Stimulated activated CD4-positive, alpha-beta T cell treated with anti-CD3 and anti-CD28 coated beads, Interleukin-4, amount 100 ng/mL, for 48 hours (primary cell): Measurements from ENCODE around the gene XRN2.

Experiments
- DNase-seq, 2 donors: peaks; one replicate each; pipeline ENCODE4 v3.0.0-alpha.2; 2020; ENCODE audit warnings: low read depth in 2 of 2

The XRN2 gene, protein sequence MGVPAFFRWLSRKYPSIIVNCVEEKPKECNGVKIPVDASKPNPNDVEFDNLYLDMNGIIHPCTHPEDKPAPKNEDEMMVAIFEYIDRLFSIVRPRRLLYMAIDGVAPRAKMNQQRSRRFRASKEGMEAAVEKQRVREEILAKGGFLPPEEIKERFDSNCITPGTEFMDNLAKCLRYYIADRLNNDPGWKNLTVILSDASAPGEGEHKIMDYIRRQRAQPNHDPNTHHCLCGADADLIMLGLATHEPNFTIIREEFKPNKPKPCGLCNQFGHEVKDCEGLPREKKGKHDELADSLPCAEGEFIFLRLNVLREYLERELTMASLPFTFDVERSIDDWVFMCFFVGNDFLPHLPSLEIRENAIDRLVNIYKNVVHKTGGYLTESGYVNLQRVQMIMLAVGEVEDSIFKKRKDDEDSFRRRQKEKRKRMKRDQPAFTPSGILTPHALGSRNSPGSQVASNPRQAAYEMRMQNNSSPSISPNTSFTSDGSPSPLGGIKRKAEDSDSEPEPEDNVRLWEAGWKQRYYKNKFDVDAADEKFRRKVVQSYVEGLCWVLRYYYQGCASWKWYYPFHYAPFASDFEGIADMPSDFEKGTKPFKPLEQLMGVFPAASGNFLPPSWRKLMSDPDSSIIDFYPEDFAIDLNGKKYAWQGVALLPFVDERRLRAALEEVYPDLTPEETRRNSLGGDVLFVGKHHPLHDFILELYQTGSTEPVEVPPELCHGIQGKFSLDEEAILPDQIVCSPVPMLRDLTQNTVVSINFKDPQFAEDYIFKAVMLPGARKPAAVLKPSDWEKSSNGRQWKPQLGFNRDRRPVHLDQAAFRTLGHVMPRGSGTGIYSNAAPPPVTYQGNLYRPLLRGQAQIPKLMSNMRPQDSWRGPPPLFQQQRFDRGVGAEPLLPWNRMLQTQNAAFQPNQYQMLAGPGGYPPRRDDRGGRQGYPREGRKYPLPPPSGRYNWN

DNA sequence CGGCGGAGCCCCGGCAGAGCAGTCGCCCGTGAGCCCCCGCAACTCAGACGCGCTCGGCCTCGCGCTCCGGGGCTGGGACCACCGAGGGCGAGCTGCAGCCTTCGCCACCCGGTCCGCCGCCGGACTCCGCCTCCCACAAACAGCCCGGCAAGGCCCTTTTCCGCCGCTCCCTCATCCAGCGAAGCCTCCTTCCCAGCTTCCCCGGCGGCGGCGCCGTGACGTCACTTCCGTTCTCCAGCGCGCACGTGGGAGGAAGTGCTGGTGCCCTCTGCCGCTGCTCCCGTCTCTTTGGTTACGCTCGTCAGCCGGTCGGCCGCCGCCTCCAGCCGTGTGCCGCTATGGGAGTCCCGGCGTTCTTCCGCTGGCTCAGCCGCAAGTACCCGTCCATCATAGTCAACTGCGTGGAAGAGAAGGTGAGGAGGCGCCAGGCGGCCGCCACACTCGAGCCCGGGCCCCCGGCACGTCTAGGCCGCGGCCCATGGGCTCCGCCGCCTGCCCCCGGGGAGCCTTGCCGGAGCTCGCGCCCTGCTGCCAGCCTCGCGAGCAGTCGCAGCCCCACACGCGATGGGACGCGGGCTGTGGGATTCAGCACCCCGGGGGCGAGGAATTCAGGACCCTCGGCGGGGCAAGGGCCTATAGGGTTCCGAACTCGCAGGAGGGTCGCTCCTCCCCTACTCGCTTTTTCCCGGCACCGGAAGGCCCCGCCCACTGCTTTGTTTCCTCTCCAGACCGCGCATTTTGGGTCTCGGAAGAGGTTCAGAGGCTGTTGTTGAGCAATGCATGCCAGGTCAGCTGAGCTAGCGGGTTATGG, at the start of gene XRN2:
TSS of gene XRN2 (plus strand) at position 271 of the 811 bp plus-strand sequence. CDS start at position 339, 68 bp downstream.
- peak; percentile 96 to 97 for DNase-seq

DNA sequence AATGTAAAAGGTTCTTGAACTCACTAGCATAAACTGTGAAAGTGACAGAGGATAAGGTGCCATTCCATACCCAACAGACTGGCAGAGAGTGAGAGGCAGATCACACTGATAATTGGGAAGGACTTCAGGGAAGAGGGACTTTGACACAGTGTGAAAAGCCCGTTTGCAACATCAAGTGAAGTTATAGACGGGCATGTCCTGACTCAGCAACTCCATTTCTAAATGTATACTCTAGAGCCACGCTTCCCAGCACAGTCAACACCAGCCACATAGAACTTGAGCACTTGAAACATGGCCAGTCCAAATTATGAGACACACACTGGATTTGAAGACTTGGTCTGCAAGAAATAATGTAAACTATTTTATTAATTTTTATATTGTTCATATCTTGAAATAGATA, 45.9 kb upstream of the XRN2 start:
- no peak for DNase-seq

DNA sequence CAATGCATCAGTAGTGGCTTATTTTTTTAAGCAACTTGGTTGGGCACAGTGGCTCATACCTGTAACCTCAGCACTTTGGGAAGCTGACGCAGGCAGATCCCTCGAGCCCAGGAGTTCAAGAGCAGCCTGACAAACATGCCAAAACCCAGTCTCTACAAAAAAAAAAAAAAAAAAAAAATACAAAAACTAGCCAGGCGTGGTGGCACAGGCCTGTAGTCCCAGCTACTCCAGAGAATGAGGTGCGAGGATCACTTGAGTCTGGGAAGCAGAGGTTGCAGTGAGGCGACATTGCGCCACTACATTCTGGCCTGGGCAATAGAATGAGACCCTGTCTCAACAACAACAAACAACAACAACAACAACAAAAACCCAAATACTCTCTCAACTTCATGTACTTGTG, 44.7 kb upstream of the XRN2 start:
- DNase-seq: no peak

DNA sequence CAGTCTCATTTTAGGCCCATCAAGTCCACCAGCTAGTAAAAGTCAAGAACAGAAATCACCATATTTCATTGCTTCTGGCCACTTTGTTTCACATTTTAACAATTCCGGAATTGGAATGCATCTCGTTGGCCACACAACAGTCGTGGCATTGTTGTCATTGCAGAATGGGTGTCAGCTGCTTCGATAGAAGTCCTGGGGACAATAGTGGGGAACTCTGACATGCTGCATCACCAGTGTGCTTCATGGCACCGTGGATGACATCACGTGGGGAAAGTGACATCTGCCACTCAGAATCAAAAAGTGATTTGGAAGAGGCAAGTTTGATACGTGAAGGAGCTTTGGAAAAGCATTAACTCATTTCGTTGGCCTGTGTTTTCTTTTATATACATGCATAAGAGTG, 43.8 kb upstream of the XRN2 start:
- DNase-seq: no peak

DNA sequence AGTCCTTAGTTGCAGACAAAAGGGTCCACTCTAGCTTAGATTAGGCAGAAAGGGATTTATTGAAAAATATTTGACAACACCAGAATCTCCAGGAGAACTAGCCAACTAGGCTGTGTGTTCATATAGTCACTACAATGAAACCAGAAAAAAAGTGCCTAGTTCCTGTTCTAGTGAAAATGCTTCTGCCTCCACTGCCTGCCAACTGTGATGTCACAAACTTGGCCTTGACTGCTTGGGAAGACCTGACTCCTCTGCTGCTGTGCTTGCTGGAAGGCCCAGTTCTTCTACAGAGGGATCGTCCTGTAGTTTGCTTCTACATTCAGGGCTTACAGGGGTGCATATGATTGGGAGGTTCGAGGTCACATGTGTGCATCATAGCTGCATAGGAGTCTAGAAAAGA, 40.3 kb upstream of the XRN2 start:
- no peak for DNase-seq

DNA sequence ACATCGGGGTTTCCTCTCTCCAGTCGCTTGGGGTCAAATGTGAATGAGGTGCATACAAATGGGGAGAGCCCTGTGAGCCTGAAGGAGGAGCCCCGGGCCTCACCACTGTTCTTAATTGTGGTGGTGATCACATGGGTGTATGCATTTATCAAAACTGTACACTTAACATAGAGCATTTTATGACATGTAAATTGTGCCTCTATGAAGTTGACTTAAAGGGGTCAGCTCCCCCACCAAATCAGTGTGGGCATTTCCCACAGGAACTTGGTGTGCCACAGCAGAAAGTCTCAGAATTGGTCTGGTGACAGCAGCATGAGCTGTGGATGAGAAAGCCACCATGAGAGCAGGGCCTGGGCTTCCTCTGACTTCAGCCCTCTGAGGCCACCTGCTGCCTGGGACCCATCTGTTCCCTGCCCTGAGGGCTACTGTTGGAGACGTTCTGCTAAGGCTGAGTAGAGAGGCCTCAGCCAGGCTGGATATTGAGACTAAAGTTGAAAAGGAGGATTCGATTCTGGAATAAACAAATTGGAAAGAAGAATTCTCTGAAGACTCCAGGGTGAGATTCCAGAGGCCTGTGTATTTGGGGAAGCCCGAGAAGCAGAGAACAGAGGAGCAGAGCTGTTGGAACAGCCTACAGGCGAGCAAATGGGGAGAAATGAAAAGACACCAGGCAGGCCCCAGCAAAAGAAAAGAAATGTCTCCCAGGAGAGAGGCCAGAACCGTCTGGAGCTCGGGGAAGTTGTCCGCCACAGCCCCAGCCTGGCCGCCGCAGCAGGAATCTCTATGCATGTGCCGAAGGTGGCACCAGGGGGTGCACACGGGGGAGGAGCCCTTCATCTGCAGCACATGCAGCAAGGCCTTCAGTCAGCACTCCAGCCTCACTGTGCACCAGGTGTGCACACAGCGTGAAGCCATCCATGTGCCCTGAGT, 37.6 kb upstream of the XRN2 start:
- no peak for DNase-seq

DNA sequence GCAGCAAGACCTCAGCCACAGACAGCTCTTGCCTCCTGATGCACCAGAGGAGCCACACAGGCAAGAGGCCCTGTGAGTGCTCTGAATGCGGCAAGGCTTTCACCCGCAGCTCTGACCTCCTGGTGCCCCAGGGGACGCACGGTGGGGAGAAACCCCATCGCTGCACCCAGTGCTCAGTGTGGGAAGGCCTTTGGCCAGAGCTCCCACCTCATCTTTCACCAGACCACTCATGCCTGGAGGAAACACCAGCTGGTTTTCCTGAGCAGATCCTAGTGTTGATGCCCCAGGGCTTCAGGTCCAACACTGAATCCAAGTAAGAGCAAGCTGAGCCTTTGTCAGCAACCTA, 37.0 kb upstream of the XRN2 start:
- DNase-seq: no peak

DNA sequence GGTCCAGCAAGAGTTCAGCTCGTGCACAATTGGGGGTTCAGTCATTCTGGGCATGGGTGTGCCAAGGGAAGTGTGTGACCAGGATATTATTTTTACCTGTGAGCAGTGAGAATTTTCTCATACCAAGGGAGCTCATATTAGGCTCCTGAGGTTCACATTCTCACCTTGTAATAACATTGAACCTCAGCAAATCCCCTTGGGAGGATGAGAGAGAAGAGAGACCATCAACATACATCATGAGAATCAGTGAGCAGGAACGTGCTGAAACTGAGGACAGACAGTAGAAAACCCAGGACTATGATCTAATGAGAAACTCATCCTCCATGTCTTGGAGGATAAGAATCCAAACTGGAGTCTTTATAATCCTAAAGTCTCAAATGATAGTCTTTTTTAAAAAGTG, 33.4 kb upstream of the XRN2 start:
- no peak for DNase-seq

DNA sequence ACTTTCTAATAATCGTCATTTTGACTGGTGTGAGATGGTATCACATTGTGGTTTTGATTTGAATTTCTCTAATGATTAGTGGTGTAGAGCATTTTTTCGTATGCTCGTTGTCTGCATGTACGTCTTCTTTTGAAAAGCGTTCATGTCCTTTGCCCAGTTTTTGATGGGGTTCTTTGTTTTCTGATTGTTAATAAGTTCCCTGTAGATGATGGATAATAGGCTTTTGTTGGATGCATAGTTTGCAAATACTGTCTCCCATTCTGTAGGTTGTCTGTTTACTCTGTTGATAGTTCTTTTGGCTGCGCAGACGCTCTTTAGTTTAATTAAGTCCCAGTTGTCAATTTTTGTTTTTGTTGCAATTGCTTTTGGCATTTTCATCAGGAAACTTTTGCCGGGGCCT, 32.3 kb upstream of the XRN2 start:
- no peak for DNase-seq

DNA sequence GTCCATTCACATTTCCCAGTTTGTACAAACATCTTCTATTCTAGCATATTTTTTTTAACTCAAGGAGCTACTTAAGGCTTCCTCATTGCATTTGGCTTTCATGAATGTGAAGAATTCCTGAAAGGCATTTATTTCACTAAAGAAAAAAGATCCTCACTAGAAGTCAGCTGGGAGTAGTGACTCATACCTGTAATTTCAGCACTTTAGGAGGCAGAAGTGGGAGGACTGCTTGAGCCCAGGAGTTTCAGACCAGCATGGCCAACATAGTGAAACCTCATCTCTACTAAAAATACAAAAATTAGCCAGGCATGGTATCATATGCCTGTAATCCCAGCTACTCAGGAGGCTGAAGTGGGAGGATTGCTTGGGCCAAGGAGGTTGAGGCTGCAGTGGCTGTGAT, 30.9 kb upstream of the XRN2 start:
- DNase-seq: no peak

DNA sequence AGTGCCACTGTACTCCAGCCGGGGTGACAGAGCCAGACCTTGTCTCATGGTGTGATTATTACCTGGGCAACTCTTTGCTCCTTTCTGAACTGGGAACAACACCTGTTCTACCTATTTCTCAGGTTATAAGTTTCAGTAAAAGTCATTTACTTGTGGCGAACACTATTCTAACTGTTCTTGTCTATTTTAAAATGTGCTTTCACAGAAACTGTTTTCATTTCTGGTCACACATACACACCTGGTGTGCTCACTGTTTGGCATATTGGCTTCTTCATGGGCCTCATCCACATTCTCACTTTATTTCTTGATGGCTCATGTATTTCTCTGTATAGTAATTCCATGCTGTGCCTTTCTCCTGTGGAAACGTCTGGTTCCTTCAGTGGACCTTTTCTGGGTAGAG, 30.5 kb upstream of the XRN2 start:
- no peak for DNase-seq

DNA sequence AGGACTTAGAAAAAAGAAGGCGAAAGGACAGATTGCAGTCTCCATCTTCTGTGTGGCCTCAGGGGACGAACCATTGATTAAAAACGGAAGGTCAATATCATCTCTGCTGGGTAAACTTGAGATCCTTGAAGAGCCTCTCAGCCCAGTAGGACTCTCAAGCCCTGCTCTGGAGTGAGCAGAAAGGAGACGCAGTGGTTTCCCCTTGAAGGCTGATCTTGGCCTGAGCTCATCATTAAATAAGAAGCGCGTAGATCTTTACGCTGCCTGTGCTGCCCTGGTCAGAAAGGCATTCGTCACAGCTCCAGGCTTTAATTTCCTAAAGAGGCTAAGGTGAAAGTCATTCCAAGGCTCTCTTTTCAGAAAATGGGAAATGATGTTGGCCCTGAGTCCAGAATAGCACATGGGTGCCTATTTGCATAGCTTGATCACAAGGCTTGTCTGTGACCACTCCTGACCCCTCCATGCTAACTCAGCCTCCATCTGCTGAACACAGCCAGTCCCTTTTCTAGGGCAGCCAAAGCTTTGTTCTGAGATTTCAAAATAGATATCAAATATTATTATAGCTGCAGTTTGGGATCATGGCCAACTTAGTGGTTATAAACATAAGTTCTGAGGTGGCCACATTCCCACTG, 29.3 kb upstream of the XRN2 start:
- DNase-seq: no peak

DNA sequence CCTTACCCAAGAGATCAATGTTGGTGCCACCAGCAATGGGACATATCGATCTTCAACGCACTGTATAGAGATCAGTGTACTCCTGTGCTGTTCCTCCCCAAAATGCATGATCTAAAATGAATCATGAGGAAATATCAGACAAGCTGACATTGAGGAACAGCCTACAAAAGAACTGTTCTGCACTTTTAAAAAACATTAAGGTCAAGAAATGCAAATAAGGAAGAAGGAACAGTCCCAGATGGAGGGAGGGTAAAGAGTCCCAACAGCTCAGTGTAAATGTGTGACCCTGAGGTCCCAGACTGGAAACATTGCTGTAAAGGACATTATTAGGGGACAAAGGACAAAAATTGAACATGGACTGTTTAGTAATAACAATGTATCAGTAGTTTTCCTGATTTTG, 24.3 kb upstream of the XRN2 start:
- no peak for DNase-seq

DNA sequence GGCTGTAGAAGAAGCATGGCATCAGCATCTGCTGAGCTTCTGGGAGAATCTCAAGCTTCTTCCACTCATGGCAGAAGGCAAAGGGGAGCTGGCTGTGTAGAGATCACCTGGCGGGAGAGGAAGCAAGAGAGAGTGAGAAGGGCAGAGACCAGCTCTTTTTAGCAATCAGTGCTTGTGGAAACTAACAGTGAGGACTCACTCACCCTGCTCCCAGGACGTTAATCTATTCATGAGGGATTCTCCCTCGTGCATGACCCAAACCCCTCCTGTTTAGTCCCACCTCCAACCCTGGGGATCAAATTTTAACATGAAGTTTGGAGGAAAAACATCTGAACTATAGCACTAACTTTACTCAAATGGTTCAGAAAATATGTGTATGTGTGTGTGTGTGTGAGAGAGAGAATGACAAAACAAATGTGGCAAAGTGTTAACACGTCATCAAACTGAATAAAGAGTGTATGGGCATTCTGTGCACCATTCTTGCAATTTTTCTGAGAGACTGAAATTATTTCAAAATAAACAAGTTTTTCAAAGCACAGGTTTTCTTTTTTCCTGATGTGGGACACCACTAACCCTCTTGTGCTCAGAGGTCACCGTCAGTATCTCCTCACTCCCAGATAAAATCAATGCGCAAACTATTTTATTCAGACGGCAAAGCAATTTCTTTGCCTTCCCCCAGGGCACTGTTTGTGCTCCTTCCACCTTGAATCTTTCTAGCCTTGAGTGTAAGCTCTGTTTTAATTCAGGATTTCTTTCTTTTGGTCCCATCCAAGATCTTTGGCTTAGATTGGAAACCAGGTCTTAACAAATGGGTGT, 23.2 kb upstream of the XRN2 start:
- DNase-seq: no peak

DNA sequence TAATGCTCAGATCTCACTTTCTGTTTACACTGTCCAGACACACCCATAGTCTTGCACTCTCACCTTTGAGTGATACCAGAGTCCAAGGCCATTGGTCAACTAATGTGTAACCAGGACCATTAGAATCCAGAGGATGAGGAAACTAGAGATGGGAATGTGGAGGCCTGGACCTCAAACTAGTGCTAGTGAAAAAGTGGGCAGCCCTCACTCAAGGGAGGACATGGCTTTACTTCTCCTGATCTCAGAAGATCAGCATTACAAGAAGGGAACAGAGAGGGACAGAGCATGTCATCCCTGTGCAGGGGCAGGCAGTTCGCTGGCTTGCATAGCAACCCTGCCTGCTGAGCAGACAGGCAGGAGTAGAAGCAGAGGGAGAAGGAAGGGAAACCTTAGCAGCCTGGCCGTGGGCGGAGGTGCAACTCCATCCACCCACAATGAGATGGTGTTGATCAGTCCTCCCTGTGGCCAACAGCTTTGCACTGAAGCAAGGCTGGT, 22.6 kb upstream of the XRN2 start:
- DNase-seq: no peak

DNA sequence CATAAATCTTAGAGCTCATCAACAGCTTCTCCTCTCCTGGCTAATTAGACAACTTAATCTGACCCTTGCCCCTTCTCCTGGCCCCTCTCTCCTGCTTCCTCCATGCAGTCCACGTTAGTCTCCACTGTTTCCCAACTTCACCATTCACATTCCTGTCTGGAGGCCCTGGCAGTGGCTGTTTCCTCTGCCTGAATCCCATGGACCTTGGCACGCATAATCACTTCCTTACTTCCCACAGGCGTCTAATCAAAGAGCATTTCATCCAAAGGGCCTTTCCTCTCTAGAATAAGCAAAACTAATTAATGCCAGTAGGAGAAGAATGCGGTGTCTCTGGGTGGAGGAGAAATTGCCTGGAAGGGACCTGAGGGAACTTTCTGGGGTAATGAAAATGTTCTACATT, 16.4 kb upstream of the XRN2 start:
- no peak for DNase-seq

DNA sequence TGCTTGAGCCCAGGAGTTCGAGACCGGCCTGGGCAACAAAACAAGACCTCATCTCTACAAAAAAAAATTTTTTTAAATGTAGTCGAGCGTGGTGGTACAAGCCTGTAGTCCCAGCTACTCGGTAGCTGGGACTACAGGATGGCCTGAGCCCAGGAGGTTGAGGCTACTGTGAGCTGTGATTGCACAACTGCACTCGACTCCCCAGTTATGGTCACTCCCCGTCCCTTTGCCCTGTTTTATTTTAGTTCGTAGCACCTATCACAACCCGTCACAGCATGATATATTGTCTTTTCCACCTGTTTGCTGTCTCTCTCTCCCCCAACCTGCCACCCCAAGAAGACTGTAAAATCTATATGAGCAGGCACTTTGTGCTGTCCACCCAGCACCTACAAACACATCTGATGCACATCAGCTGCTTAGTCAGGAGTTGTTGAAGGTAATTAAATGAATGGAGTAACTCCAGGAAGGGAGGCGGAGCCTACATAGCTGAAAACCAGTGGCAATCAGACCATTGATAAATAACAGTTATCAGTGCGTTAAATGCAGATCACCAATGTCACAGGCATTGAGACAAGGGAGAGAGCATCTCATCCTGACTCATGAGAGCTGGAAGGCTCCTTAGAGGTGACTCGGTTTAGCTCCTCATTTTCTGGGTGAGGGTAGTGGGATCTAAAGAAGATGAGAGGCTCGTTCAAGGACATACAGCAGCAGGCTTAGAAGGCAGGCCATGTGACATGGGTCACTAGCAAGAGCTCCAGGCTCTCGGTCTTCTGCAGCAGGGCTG, 14.4 kb upstream of the XRN2 start:
- DNase-seq: no peak

DNA sequence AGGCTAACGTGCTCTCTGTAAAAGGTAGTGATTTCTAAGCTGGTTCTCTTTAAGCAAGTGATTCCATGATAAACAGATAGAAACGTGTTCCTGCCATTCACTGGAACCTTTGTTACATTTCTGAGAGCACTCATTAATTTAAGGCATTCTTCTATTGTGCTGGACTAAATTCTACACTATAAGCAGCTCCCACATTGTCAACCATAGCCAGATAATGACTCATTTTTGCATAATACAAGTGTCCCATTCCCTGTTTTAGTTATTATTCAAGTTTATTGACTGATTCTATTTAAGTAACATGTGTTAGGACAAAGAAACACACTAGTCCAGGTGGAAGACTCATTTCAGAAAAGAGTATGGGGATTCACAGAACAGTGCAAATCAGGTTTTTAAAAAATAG, 13.5 kb upstream of the XRN2 start:
- DNase-seq: no peak

DNA sequence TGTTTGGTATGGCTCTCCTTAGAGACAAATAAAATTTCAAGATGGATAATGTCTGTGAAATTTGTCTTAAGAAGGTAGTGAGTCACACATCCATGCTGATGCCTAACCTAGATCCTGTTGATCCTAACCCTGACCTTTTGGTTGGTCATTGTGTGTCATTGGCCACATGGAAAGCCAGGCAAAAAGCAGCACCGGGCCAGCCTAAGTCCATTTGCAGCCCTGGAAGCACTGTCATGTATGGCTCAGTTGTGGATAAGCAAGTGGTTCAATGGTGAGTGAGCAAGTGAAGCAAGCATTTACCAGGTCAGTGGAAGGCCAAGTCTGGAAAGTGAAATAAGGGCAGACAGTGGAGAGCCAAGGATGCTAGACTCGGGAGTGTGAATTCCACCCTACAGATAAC, 12.1 kb upstream of the XRN2 start:
- no peak for DNase-seq
